NCI-H748 treated with DMSO at 0.1 percent for 48 hours (cell line): Measurements from ENCODE around the gene PSD4.

Source experiments
- DNase-seq: peaks from one replicate; lab custom pipeline; 2025; lab: John Stamatoyannopoulos, UW

Gene PSD4

DNA sequence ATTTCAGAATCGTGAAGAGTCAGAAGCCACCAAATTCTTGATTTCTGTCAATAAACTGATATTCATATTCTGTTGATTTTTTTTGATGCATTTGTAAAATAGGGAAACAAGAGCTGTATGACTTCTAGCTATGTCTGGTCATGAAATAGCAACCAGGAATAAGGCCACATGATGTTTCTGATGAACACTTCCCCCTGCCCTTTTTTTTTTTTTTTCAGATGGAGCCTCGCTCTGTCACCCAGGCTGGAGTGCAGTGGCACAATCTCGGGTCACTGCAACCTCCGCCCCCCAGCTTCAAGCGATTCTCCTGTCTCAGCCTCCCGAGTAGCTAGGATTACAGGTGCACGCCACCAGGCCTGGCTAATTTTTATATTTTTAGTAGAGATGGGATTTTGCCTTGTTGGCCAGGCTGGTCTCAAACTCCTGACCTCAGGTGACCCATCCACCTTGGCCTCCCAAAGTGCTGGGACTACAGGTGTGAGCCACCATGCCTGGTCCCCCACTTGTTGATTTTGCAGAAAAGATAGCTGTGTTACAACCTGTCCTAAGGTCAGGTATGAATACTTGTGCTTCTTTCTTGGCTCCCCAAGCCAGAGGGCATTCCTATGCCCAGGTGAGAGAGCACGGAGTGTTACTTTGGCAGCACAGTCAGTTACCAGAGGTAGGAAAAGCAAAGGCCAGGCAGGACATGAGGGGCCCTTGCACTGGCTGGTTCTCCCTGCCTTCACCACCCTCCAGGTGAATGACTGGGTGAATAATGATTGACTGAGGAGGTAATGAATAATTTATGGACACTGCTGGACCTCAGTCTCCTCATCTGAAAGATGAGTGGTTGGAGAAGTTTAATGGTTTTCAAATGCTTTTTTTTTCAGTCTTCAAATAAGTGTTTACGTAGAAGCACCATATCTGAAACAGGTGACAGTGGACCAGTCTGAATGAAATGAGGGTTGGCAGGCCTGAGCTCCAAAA lies 65.4 kb downstream of the PSD4 start:
- no peak for DNase-seq

DNA sequence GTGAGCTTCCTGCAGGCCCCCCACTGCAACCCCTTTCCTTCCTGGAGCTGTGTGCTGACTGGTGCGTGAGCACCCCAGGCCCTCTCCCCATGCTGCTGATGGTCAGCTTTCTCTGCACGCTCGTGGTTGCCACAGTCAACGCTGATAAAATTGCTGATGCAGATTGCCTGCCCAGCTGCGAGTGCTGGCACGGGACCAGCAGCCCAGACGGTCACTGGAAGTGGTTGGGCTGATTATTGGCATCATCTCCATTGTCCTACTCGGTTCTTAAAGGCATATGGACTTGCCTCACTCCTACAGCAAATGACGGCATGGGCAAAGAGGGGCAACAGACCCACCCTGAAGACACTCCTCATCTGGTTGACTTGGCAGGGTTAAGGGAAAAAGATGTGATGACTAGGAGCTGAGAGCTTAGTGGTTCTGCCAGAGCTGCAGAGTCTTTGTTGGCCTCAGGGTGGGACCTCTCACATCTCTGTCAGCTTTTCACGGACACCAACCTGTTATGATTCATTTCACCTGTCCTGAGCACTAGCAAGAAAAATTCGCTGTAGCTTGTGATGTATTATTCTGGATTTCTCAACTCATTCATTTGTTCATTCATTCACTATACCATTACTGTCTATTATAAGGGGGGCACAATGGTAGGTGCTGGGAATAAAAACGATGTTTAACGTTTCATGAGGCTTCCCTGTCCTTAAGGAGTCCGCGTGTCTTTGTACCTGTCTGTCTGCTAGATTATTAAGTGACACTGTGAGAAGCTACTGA lies 66.6 kb downstream of the PSD4 start:
- DNase-seq, result no peak

DNA sequence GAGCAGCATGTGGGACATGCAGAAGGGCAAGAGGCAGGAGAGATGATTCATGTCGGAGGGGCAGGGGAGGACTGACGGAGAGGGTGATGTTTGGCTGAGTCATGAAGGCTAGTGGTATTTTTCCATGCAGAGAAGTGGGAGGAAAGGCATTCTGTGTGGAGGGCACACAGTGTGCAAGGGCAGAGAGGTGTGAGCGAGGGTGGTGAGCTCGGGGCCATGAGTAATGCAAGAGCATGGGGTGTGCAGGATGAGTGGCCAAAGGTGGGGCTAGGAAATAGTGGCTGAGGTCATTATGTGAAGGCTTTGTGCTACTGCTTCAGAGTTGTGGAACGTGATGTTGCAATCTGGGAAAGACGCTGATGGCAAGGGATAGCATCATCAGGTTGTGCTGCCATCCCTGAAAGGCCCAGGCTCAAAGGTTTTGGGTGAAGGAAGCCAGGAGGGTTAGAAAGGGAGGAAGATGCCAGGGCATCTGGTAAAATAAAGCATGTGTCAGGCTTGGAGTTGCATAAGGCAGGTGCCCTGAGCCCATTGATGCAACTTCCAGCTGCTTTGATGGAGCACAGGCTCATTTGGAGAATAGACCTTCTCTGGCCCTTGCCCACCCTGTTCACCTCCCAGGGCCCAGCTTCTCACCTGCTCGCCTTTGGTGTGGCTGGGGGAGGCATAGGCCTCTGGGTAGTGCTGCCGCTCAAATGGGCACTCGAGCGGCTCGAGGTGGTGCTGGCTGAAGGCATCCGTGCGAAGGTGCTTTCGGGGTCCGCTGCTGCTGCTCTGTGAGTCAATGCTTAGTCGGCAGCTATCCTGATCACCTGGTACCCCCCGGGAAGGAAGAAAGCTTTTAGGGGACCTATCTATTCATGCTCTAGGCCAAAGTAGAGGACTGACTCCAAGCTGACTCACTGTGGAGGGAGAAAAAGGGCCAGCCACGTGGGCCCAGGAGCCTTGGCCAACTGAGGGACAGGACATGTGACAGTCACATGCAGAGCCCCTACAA lies 67.4 kb downstream of the PSD4 start:
- DNase-seq, result no peak

DNA sequence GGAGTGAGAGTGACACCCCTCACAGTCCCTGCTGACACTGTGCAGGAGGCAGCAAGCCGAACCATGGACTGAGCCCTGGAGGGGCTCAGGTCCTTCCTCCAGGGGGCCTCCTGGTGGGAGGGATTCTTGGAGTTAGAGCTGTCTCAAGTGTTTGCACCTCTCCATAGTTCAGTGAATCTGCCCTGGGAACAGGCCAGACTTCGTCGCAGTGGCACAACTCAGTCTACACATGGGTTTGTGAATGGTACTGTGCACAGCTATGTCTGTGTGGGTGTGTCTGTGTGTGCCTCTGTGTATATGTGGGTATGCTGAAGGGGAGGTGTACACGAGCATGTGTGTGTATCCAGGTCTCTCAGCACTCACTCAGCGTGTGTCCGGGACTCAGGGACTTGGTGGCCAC lies 68.6 kb downstream of the PSD4 start:
- no peak for DNase-seq

DNA sequence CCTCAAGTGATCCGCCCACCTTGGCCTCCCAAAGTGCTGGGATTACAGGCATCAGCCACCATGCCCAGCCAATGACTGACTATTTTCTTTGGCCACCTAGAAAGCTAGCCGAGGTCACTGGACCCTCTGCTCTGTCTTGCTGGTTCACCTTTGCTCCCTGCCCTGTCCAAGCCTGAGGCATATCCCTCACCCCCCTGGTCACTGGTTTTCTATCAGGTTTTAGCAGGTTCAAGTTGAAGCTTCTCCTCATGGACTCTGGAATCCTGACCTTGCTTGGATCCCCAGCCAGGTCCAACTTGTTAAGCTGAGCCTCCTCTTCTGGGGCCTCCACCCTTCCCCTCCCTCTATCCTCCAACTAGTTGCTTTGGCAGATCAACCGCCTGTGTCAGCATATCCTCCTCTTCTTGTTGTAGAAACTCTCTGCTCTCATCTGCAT lies 71.5 kb downstream of the PSD4 start:
- DNase-seq, result no peak

DNA sequence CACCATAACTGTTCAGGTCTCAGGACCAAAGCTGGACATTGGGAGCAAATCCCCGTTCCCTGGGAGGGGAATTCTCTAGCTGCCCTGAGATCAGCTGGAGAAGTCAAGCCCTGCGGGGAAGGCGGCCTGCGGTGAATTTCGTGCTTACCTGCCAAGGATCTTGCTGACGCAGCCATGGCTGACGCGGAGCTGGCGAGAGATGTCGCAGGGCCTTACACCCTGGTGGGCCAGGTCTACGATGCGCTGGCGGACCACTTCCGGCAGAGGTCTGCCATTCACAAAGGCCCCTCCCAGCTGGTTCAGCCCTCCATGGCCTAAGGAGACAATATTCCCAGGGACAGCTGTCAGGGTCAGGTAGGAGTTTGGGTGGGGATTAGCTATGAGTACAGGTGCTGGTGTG lies 72.8 kb downstream of the PSD4 start:
- no peak for DNase-seq

DNA sequence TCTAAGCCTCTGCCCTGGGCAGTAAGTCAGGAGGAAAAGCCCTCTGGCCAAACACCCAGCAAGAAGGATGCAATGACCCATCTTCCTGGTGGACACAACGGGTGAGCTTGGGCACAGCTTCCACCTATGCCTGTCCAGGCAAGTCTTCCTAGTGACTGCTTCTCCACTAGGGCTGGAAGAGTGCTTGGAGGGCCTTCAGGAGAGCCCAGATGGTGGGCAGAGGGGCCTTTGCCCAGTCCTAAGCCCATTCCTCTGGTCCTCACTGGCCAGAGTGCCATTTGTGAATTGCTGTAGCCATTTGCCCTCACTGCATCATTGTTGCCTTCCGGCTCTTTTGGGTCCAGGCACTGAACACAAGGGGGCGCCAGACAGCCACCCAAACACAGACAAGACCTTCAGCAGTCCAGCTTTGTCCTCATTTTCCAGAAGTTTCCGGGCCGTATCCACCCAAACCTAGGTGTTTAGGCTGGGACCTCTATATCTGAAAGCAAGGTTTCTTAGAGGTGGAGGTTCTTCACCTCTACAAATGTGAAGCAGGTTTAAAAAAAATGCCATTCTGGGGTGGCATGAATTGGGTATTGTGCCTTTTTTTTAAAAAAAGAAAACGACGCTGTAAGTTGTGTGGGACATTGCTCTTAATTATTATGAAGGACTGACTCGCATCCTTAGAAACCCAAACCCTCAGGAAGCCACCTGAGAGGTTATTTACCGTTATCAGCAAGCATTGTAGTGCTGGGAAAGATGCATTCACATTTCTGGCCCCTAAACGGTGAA lies 75.4 kb downstream of the PSD4 start:
- DNase-seq, result peak; percentile 27

DNA sequence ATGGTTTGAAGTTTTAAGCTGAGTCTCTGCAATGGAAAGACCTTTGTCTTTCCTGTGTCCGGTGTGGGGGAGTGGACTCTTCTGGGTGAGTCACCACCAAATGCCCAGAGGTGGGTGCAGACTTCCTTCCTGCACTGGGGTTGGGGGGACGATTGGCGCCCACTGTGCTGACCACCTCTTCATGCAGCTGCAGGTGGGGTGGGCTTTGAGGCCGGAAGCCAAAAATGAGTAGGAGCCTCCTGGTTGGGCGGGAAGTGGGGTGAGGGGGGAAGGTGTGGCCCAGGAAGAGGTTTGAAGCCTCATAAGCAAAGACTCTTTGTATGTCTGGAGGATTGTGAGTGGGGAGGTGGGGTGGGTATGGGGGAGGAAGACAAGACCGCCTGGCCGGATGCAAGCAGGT lies 77.3 kb downstream of the PSD4 start:
- no peak for DNase-seq

DNA sequence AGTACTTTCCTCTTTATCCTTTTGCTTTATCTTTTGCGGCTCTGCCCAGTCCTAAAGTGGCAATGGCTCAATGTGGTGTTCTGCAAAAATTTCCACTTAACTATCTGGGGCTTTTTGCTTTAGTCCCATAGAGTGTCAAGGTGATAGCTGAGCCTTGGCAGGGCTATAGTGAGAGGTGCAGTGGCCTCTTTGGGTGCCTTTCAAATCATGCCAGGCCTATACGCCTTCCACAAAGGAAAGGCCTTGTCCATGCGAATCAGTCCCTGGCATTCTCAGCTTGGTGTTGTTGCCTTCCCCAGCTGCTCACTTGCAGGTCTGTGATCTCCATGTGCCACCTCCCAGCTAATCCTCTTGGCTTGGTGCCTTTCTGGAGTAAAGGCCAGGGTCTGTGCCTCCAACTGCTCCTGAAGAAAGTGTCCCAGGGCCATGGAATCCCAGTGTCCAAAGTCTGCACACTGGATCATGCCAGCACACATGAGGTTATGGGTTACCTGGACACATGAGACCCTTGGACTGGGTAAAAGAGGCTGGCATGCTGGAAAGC lies 78.3 kb downstream of the PSD4 start:
- DNase-seq, result no peak

DNA sequence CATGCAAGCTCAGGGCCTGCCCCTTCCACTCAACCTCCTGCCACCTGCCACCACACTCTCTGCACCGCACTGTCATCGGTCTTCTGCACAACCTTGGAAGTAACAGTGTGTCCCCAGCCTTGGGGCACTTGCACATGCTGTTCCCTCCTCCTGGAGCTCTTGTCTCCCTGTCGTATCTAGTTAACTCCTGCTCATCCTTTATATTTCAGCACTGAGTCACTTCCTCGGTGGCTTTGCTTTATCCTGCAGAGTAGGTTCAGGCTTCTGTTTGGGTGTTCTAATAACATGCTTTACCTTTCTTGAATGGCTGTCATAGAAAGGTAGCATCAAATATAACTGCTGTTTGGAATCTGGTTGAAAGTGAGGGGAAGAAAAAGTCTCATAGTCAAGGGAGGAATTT lies 79.7 kb downstream of the PSD4 start:
- no peak for DNase-seq

DNA sequence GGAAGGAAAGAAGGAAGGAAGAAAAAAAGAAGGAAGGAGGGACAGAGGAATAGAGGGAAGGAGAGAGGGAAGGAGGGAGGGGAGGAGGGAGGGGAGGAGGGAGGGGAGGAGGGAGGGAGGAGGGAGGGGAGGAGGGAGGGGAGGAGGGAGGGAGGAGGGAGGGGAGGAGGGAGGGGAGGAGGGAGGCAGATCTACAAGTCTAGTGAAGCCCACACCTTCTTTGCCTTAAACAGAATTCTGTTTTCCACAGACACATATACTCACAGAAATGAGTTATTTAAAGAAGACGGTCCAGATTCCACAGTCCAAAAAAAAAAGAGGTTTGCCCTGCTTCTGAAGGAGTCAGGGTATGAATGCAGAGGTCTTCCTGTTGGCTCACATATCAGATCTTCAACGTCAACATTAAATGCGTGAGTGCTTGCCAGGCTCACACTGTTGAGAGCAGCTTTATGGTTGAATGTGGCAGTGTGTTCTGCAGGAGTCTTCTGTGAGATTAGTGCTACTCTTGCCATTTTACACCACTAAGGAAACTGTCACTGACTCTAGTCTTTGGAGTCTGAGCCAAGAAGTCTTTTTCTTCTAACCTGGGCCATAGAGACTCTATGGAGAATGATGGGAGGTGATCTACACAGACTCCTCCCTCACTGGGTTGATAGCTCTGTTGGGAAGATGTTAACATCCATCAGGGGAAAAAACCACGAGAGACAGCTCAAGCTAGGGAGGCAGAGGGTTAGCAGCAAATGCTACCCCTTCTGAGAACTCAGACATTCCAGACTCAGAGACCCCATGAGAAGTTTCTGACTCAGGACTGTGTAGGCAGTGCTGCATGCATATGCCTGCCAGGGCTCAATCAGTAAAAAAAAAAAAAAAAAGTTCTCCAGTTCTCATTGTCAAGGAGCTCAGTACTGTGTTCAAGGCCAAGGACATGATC lies 81.6 kb downstream of the PSD4 start:
- DNase-seq, result no peak

DNA sequence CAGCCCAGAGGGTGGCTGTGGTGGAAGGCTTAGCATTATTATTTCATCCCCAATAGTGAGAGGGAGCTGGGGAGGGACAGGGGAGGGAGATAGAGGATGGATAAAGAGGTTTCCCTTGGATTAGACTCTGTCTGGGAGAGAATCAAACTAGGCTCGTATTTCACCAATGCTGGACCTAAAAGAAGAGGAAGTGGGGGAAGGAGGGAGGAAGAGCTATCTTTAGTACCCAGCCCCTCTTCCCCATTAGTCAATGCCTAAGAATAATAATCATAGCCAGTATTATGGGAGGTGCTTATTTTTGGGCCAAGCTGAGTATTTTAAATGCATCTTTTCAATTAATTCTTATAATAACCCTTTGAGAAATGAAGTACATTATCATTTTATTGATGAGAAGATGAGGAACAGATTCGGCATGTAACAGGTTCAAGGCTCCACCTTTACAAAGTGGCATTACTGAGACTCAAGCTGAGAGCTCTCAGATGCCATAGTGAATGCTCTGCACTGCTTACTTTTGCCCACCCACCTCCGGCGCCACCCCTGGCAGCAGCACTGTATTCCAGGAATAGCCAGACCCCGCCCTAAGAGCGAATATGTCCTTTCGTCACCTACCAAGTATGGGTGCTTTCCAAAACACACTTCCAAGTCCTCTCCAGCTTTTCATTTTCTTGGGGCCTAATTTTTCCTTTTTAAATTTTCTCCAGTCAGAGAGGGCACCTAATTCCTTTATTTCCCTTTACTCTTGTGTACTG lies 83.9 kb downstream of the PSD4 start:
- DNase-seq, result no peak

DNA sequence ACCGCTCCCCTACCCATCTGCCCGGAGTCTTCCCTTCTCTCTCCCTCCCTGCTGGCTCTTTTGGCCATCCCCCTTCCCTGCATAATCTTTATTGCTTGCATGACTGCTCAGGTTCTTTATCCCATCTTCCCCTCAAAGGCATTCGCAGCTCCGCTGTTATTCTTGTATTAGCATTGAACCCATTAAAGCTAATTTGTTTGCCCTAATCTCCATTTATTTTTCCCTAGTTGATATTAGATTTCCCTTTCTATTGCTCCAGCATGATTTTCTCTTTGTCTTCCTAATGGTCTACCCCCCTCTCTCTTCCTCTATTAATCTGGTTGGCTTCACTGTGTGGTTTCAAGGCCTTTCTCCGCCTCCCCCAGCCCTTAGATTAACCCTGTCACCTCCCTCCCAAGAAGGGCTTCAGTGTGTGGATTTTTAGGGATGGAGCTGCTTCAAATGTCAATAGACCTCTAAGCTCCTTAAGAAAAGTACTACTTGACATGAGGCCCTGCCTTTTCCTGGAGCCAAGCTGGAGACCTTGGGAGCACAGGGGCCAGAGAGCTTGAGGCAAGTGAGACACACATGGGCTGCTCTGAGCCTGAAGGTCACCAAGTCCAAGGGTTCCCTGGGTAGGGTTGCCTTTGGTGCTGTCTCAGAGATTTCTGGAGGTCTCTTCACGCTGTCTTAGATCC lies 84.8 kb downstream of the PSD4 start:
- no peak for DNase-seq
